ENCODE measurements around the gene ANGPT4. TPM values are rescaled to one million over a fixed set of nuclear protein-coding genes. Genes with fewer than 3 reads are reported as not detected.

Gene ANGPT4
- total RNA-seq, 4 donors from 2014 or later = 0.14 TPM; not detected in 3

DNA sequence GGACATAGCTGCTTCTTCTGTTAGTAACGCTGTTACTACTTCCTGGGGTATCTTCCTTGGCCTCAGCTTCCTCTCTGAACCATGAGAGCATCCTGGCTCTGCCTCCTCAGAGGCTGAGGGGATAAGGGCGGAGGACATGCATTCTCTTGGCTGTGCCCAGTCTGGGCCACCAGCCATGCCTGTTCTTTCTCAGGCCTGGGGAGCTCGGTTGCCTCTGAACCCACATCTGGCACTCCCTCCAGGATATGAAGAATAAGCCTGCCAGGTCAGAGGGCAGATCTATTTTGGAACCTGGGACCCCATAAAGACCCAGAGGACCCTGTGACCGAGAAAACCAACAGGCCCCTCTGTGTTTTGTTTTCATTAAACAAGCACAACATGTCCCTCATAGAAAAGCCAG is 6.6 kb upstream of the ANGPT4 start:
- no peak for DNase-seq
- no peaks in the 10 kb centered on the region for H3K27me3 ChIP-seq
- WGBS, 2 donors (ENCODE audit: low coverage in 1 of 2) = 64 to 100% methylated on average over 1 to 4 of the region's 4 CpGs
- no peaks in the 10 kb centered on the region for H3K4me1 ChIP-seq
- H3K9me3 ChIP-seq = no peaks in the 10 kb centered on the region
- intact Hi-C loops (cut with DNase I; ENCODE audit: low total_unique reads) = no loop called here
- no peaks in the 10 kb centered on the region for H3K36me3 ChIP-seq
- H3K4me3 ChIP-seq = no peak overlapping the region
- in situ Hi-C loops (cut with MboI; ENCODE audit: low pct_ligation_motif_present in 1 of 4, low pct_unique_long_range_greater_than_20kb in 1 of 4, low sequenced_read_pairs in 3 of 4) = no loop called here
- H3K27ac ChIP-seq = no peak overlapping the region
- TF ChIP-seq CTCF (IDR thresholded peaks at IDR 0.05) = no peak
- no peak for TF ChIP-seq EP300 (IDR thresholded peaks at IDR 0.05; ENCODE audit: low read depth)
- no peak for TF ChIP-seq POLR2A (IDR thresholded peaks at IDR 0.05)
- no peak for TF ChIP-seq POLR2AphosphoS5 (IDR thresholded peaks at IDR 0.05)

DNA sequence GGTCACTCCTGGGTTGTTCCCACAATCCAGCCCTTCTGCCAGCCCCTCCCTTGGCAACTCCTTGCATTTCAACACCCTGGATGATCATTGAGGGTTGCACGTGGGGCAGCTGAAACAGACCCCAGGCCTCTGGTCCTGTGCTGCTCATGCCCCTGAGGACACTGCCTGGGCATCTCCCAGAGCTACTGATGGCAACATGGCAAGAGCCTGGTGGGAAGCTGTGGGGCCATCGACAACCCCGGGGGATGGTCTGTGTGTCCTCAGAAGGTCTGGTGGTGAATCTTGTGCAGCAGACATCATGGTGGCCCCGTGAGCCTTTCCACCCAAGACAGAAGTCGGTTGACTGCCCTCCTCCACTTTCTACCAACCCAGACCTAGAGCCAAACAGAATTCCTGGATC is 4.9 kb upstream of the ANGPT4 start:
- Histone ChIP-seq H3K4me1 (no peaks in the 10 kb centered on the region), H3K9me3 (no peaks in the 10 kb centered on the region), H3K4me3 (no peak overlapping the region), H3K36me3 (no peaks in the 10 kb centered on the region), H3K27ac (no peak overlapping the region), H3K27me3 (no peaks in the 10 kb centered on the region)
- DNase-seq = no peak
- TF ChIP-seq POLR2AphosphoS5 (IDR thresholded peaks at IDR 0.05) (no peak), CTCF (IDR thresholded peaks at IDR 0.05) (no peak), POLR2A (IDR thresholded peaks at IDR 0.05) (no peak), EP300 (IDR thresholded peaks at IDR 0.05; ENCODE audit: low read depth) (no peak)
- in situ Hi-C loops (cut with MboI; ENCODE audit: low pct_ligation_motif_present in 1 of 4, low pct_unique_long_range_greater_than_20kb in 1 of 4, low sequenced_read_pairs in 3 of 4) = no loop called here
- WGBS, 2 donors (ENCODE audit: low coverage in 1 of 2) = 83% methylated on average over 5 of the region's 5 CpGs; no CpG with 5 or more reads in 1 of the 2 donors
- intact Hi-C loops (cut with DNase I; ENCODE audit: low total_unique reads) = no loop called here

GRCh38 chr20:920311-920710 is 4.2 kb upstream of the ANGPT4 start:
- no peaks in the 10 kb centered on the region for H3K9me3 ChIP-seq
- no peak for DNase-seq
- WGBS, 2 donors (ENCODE audit: low coverage in 1 of 2) = 82 to 87% methylated on average over 3 to 4 of the region's 4 CpGs
- H3K4me1 ChIP-seq = no peaks in the 10 kb centered on the region
- intact Hi-C loops (cut with DNase I; ENCODE audit: low total_unique reads) (no loop called here), in situ Hi-C loops (cut with MboI; ENCODE audit: low pct_ligation_motif_present in 1 of 4, low pct_unique_long_range_greater_than_20kb in 1 of 4, low sequenced_read_pairs in 3 of 4) (no loop called here)
- no peak overlapping the region for H3K27ac ChIP-seq
- TF ChIP-seq POLR2A (IDR thresholded peaks at IDR 0.05) (no peak), EP300 (IDR thresholded peaks at IDR 0.05; ENCODE audit: low read depth) (no peak), POLR2AphosphoS5 (IDR thresholded peaks at IDR 0.05) (no peak), CTCF (IDR thresholded peaks at IDR 0.05) (no peak)
- no peaks in the 10 kb centered on the region for H3K27me3 ChIP-seq
- H3K36me3 ChIP-seq = no peaks in the 10 kb centered on the region
- H3K4me3 ChIP-seq = no peak overlapping the region

DNA sequence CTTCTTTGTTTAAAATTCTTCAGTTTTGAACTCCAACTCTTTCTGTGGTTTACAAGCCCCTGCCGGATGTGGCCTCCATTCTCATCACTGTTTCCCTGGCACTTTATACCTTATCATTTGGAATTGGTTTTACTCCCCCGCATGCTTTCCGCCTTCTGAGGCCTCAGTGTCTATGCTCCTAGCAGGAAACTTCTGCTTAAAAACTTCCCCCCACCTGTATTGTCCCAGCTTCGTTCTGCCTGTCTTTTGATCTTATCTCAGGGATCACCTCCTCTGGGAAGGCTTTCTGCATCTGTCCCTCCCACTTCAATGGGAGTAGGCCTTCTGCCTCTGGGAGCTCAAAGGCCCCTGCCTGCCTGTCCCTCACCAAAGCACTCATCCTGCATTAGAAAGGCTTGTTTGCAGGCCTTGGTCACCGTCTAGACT is 3.4 kb upstream of the ANGPT4 start:
- in situ Hi-C loops (cut with MboI; ENCODE audit: low pct_ligation_motif_present in 1 of 4, low pct_unique_long_range_greater_than_20kb in 1 of 4, low sequenced_read_pairs in 3 of 4) = no loop called here
- TF ChIP-seq CTCF (IDR thresholded peaks at IDR 0.05) (no peak), EP300 (IDR thresholded peaks at IDR 0.05; ENCODE audit: low read depth) (no peak), POLR2AphosphoS5 (IDR thresholded peaks at IDR 0.05) (no peak), POLR2A (IDR thresholded peaks at IDR 0.05) (no peak)
- intact Hi-C loops (cut with DNase I; ENCODE audit: low total_unique reads) = no loop called here
- no peak overlapping the region for H3K27ac ChIP-seq
- H3K4me3 ChIP-seq = no peak overlapping the region
- H3K36me3 ChIP-seq = no peaks in the 10 kb centered on the region
- 63 to 89% methylated on average over 1 to 5 of the region's 5 CpGs for WGBS, 2 donors (ENCODE audit: low coverage in 1 of 2)
- no peaks in the 10 kb centered on the region for H3K4me1 ChIP-seq
- DNase-seq = no peak
- no peaks in the 10 kb centered on the region for H3K9me3 ChIP-seq
- no peaks in the 10 kb centered on the region for H3K27me3 ChIP-seq

Measured in transverse colon (tissue), 4 donors.